ENCODE results near the gene GPRASP2. TPM values are rescaled to one million over a fixed set of nuclear protein-coding genes. Genes with fewer than 3 reads are reported as not detected.

GPRASP2 gene
- total RNA-seq, 1 experiment from 2014 or later, result 10.2 TPM

GRCh38 chrX:102745513-102745856, 33.2 kb downstream of the GPRASP2 start:
- DNase-seq (ENCODE audit: low spot score), result no peak

DNA sequence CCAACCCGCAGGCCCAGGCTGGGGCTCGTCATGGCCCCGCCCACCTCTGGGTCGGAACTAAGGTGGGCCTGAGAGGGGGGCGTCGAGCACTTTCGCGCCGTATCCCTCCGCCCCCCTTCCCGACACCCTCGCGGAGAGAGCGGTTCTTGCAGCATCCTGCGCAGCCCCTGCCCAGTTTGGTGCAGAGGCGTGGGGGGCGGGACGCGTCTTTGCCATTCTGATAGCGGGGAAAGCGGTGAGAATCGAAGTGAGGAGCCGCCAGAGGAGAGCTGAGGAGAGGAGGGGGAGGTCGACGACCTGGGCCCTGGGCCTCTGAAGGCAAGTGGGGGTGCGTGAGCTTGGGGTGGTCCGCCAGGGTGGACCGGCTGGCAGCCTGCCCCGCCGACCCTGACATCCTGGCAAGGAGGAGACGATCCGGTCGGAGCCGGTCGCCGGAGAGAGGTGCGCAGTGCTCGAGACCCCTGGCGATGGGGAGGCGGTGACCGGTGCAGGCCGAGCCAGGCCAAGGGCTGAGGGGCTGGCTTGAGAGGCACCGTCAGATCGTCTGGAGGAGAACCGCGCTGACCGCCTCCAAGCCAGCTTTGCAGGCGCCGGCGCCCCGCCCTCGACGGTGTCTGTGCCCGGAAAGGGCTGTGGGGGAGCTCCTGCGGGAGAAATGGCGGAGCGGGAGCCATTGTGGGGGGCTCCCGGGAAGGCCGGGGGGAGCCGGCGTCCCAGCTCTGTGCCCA, 33.8 kb downstream of the GPRASP2 start:
- no peak for DNase-seq (ENCODE audit: low spot score)

DNA sequence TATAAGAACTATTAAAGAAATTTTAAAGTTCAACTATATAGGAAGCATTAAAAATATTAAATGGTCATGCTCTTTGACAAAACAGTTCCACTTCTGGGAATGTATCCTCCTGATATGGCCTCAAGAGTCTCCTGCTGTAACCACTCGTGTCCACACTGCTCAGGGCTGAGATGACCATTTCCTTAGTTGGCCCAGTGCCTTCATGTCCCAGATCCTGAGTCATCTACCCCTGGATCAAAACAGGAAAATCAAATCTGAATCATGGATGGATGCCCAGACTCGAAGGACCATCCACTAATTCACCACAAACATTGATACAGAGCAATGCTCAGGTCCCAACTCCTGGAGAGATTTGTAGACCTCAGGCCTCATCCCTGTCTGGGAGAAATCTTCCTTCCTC, 53.0 kb downstream of the GPRASP2 start:
- peak; percentile 49 for DNase-seq (ENCODE audit: low spot score)

DNA sequence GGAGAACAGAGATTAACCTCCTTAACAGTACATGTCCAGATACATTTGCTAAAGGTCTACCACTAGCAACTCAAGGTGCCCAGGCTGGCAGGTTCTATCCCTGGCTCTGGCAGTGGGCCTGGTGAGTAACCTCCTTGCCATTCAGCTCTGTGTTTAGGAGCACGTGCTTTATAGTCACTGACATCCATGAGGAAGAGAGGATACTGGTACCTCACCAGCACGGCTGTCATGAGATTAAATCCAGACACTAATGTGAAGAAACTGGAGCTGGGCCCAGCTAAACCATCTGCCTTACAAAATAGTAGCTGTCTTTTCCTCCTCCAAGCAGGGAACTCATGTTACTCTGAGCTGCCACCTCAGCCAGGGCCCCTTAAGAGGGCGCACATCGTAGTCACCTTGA, 53.6 kb downstream of the GPRASP2 start:
- DNase-seq (ENCODE audit: low spot score), result peak; percentile 20

DNA sequence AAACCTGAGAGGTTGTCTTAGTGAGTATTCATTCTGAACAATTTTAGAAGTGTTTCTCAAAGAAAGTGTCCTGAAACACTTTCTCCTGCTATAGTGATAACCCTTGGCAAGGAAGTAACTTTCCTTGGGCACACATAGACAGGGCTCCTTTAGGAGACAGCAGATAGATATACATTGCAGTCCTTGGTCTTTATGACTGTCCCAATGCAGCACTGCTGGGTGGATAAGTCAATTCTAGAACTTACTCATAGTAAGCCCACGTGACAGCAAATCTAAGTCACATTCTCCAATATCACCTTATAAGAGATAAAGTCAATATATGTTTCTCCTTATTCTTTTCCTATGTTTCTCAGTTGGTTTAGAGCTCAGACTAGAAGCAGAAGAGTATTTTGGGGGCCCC, 55.0 kb downstream of the GPRASP2 start:
- DNase-seq (ENCODE audit: low spot score), result no peak

Other genes starting within 250 kb of the GPRASP2 start
- not detected in 2 replicates for gene TCP11X2, start 240.6 kb upstream of the GPRASP2 start, total RNA-seq (2014; rRNA removed; shearing (Covaris generic))
- gene TMSB15A, start 195.7 kb upstream of the GPRASP2 start, total RNA-seq (2014; rRNA removed; shearing (Covaris generic)), result 9.3 and 13.7 TPM in 2 replicates
- 5.9 and 10.8 TPM in 2 replicates for gene ARMCX5, start 112.9 kb upstream of the GPRASP2 start, total RNA-seq (2014; rRNA removed; shearing (Covaris generic))
- 0.26 and 0.29 TPM in 2 replicates for gene GPRASP1, start 61.0 kb upstream of the GPRASP2 start, total RNA-seq (2014; rRNA removed; shearing (Covaris generic))
- 0.71 and 0.86 TPM in 2 replicates for gene GPRASP3, start 8.3 kb downstream of the GPRASP2 start, total RNA-seq (2014; rRNA removed; shearing (Covaris generic))
- gene RAB40AL, start 224.8 kb downstream of the GPRASP2 start, total RNA-seq (2014; rRNA removed; shearing (Covaris generic)), result not detected in 2 replicates

Data from A172 (cell line).